ENCODE results near the gene ALPK1.

DNA sequence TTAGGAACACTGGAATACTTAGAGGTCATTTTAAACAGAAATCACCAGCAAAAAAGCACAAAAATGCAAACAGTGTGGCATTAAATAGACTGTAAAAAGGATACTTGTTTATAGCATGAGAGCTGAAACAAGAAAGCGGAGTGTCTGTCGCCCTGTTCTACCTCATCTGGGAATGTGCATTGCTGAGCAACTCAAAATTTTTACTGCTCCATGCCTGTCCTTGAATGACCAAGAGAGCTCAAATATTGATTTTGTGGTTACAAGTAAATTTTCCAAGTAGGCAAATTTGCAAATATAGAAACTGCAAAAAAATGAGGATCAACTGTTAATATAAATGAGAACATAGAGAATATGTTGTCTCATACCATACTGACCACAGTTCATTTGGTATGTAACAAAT lies 40.1 kb upstream of the ALPK1 start:
- TF ChIP-seq POLR2AphosphoS5 (IDR thresholded peaks at IDR 0.05; ENCODE audit: low read depth, low read length) (no peak), POLR2A (IDR thresholded peaks at IDR 0.05; ENCODE audit: low read depth, low read length) (no peak)
